HepG2 (cell line): ENCODE data around the gene SOX12. TPM values are rescaled to one million over a fixed set of nuclear protein-coding genes. Genes with fewer than 3 reads are reported as not detected.

Source experiments
- CHD4 ChIP-seq: fragments of 200-600 bp; sonication (generic); IDR thresholded peaks from 2 replicates; pipeline ENCODE4 v1.7.0; 2017; ENCODE audit warnings: mild to moderate bottlenecking, low read length, borderline replicate concordance
- CSRNP1 ChIP-seq: sonication (generic); formaldehyde crosslinking; IDR thresholded peaks from 2 replicates; pipeline ENCODE4 v1.8.1; 2023; ENCODE audit warnings: mild to moderate bottlenecking, missing genetic modification reagents
- ETS1 ChIP-seq: sonication (generic); formaldehyde crosslinking; IDR thresholded peaks from 2 replicates; pipeline ENCODE4 v1.4.0; 2020; ENCODE audit warnings: missing genetic modification reagents
- GATAD2A ChIP-seq: IDR thresholded peaks from 2 replicates; pipeline ENCODE4 v1.6.1; 2016
- KLF13 ChIP-seq: sonication (generic); formaldehyde crosslinking; IDR thresholded peaks from 2 replicates; pipeline ENCODE4 v1.4.0; 2020; ENCODE audit warnings: mild to moderate bottlenecking, missing genetic modification reagents
- NFYB ChIP-seq: sonication (generic); formaldehyde crosslinking; IDR thresholded peaks from 2 replicates; pipeline ENCODE4 v1.4.0; 2020; ENCODE audit warnings: missing genetic modification reagents
- NRL ChIP-seq: sonication (generic); formaldehyde crosslinking; IDR thresholded peaks from 2 replicates; pipeline ENCODE4 v1.5.0; 2020; ENCODE audit warnings: missing genetic modification reagents, mild to moderate bottlenecking, moderate library complexity, borderline replicate concordance
- PATZ1 ChIP-seq: sonication (generic); formaldehyde crosslinking; IDR thresholded peaks from 2 replicates; pipeline ENCODE4 v1.4.0; 2020; ENCODE audit warnings: missing genetic modification reagents
- PAWR ChIP-seq: sonication (generic); formaldehyde crosslinking; IDR thresholded peaks from 2 replicates; pipeline ENCODE4 v1.4.0; 2020; ENCODE audit warnings: missing genetic modification reagents, mild to moderate bottlenecking, borderline replicate concordance
- PAXIP1 ChIP-seq: sonication (generic); formaldehyde crosslinking; conservative IDR thresholded peaks from 2 replicates; pipeline ENCODE4 v1.4.0; 2020; ENCODE audit warnings: mild to moderate bottlenecking, missing genetic modification reagents, moderate library complexity
- POLR2AphosphoS2 ChIP-seq: IDR thresholded peaks from 2 replicates; pipeline ENCODE4 v1.6.1; 2011; ENCODE audit warnings: low read depth, low read length, improper control_type of control experiment
- REXO4 ChIP-seq: sonication (generic); formaldehyde crosslinking; IDR thresholded peaks from 2 replicates; pipeline ENCODE4 v1.8.0; 2022; ENCODE audit warnings: missing genetic modification reagents, mild to moderate bottlenecking, borderline replicate concordance
- RFX5 ChIP-seq: IDR thresholded peaks from 2 replicates; pipeline ENCODE4 v1.6.1; 2011; ENCODE audit warnings: low read depth, low read length, improper control_type of control experiment
- RXRA ChIP-seq: sonication (generic); formaldehyde crosslinking; IDR thresholded peaks from 2 replicates; pipeline ENCODE4 v1.5.1; 2020; ENCODE audit warnings: missing genetic modification reagents
- SNAPC2 ChIP-seq: sonication (generic); formaldehyde crosslinking; IDR thresholded peaks from 2 replicates; pipeline ENCODE4 v1.8.1; 2022; ENCODE audit warnings: mild to moderate bottlenecking, missing genetic modification reagents
- TMF1 ChIP-seq: sonication (generic); formaldehyde crosslinking; IDR thresholded peaks from 2 replicates; pipeline ENCODE4 v1.8.1; 2022; ENCODE audit warnings: low read depth, missing genetic modification reagents
- ZC3H4 ChIP-seq: sonication (generic); formaldehyde crosslinking; IDR thresholded peaks from 2 replicates; pipeline ENCODE4 v1.4.0; 2020; ENCODE audit warnings: missing genetic modification reagents, borderline replicate concordance
- ZNF431 ChIP-seq: sonication (generic); formaldehyde crosslinking; IDR thresholded peaks from 2 replicates; pipeline ENCODE4 v1.9.0; 2022; ENCODE audit warnings: missing genetic modification reagents, low read depth, mild to moderate bottlenecking, borderline replicate concordance
- ZNF496 ChIP-seq: sonication (generic); formaldehyde crosslinking; IDR thresholded peaks from 2 replicates; pipeline ENCODE4 v1.8.1; 2023; ENCODE audit warnings: mild to moderate bottlenecking, moderate library complexity, missing genetic modification reagents; ENCODE audit not compliant: insufficient replicate concordance
- ZNF556 ChIP-seq: sonication (generic); formaldehyde crosslinking; IDR thresholded peaks from 2 replicates; pipeline ENCODE4 v1.4.0; 2020; ENCODE audit warnings: mild to moderate bottlenecking, missing genetic modification reagents, borderline replicate concordance
- ZNF562 ChIP-seq: sonication (generic); formaldehyde crosslinking; IDR thresholded peaks from 2 replicates; pipeline ENCODE4 v1.8.0; 2022; ENCODE audit warnings: missing genetic modification reagents, borderline replicate concordance
- polyA plus RNA-seq, 8 experiments: library from polyadenylated mRNA; depleted of rRNA in 3 of 8; stranded (reverse) in 7 of 8; unstranded in 1 of 8; fragments of >200 nt; fragmentation: Illumina TruSeq in 4 of 8; extraction: Trizol in 4 of 8; gene quantifications; 2 replicates each; pipeline versions ENCODE4 v1.2.1 to v1.2.3, GENCODE V29; 2011 to 2016; ENCODE audit warnings: low read depth in 4 of 8, missing spikeins in 1 of 8, mixed read lengths in 1 of 8; ENCODE audit not compliant: insufficient read depth in 1 of 8
- total RNA-seq, 5 experiments: library from RNA; depleted of rRNA; stranded (reverse); fragments of >200 nt; fragmentation: Illumina TruSeq; extraction: Trizol; gene quantifications; 2 replicates each; pipeline ENCODE4 v1.2.3, GENCODE V29; 2016; ENCODE audit warnings: low read depth in 1 of 5

The SOX12 gene
- total and polyA plus RNA-seq, 2 of the 13 experiments (the other 11 are each of a cell fraction or from before 2014, with no cell fraction given): 10.0 to 18.7 TPM

- TF ChIP-seq SNAPC2 (CRISPR knock-in tag) (no peak; the same call in 1 of the 2 replicates), NRL (CRISPR knock-in tag) (peak; percentile 100), GATAD2A (peak; percentile 93), POLR2AphosphoS2 (no peak), TMF1 (CRISPR knock-in tag) (peak; percentile 95), REXO4 (0 out of 2 replicates have a peak, but pooled peaks have one; percentile 14), PAWR (CRISPR knock-in tag) (no peak; the same call in 1 of the 2 replicates), CHD4 (no peak), RFX5 (peak; percentile 87), ZNF556 (CRISPR knock-in tag) (peak; percentile 94), ZC3H4 (CRISPR knock-in tag) (no peak), PAXIP1 (peak; percentile 95), KLF13 (no peak; the same call in 1 of the 2 replicates), PATZ1 (CRISPR knock-in tag) (peak; percentile 95), ETS1 (CRISPR knock-in tag) (peak; percentile 84; the same call in 1 of the 2 replicates), ZNF431 (peak; percentile 94), CSRNP1 (CRISPR knock-in tag) (peak; percentile 97), RXRA (peak; percentile 96), ZNF496 (no peak), NFYB (peak; percentile 76), ZNF562 (CRISPR knock-in tag) (peak; percentile 75; the same call in 1 of the 2 replicates)
These were observed 28.0 kb upstream of the SOX12 start, which contains the start of gene ZCCHC3 (continued) for GRCh38 chr20:297098-297924.
